Upper lobe of right lung (tissue), 1 donor: ENCODE results near the gene DEPP1. TPM values are rescaled to one million over a fixed set of nuclear protein-coding genes. Genes with fewer than 3 reads are reported as not detected.

Source experiments
- ATAC-seq: fragments of 200-7000 bp; cut with Tn5 transposase; one replicate; pipeline ENCODE4 v1.9.1; 2020; ENCODE audit warnings: mild to moderate bottlenecking, moderate library complexity
- DNase-seq: peaks from one replicate; pipeline ENCODE4 v3.0.0-alpha.2; 2020
- H3K27ac ChIP-seq: fragments of 200-600 bp; one replicate; pipeline ENCODE4 v1.8.0; 2022
- H3K27me3 ChIP-seq: fragments of 200-600 bp; one replicate; pipeline ENCODE4 v1.8.0; 2022; ENCODE audit warnings: mild to moderate bottlenecking
- H3K36me3 ChIP-seq: fragments of 200-600 bp; one replicate; pipeline ENCODE4 v1.8.0; 2022
- H3K4me1 ChIP-seq: fragments of 200-600 bp; one replicate; pipeline ENCODE4 v1.8.0; 2022
- H3K4me3 ChIP-seq: fragments of 200-600 bp; one replicate; pipeline ENCODE4 v1.8.0; 2022; ENCODE audit warnings: mild to moderate bottlenecking
- H3K9me3 ChIP-seq: fragments of 200-600 bp; one replicate; pipeline ENCODE4 v1.8.0; 2022
- CTCF ChIP-seq: fragments of 200-600 bp; IDR thresholded peaks from one replicate; pipeline ENCODE4 v1.8.0; 2022; ENCODE audit warnings: antibody characterized with exemption
- intact Hi-C: fragments of 100-400 bp; cut with DNase I; formaldehyde crosslinking; loops from one replicate; pipeline ENCODE4 v1.11.0; 2022
- total RNA-seq: library from RNA; stranded (reverse); fragmentation: NEBNext Ultra II Directional; extraction: Animal tissue kit (Norgen Biotek cat#: 25700); gene quantifications from one replicate; pipeline ENCODE4 v1.2.1, GENCODE V29; 2021
- donor health status: DM: no; HTN: yes; CAD: no; lungs with severe emphysema.

Gene DEPP1
- total RNA-seq, 1 donor from 2014 or later: 160 TPM

- TF ChIP-seq CTCF: no peak
- intact Hi-C loops: no loop called here
- Histone ChIP-seq H3K36me3 (no peaks in the 10 kb centered on the region), H3K9me3 (no peaks in the 10 kb centered on the region), H3K4me1 (peaks cover 9% of the 10 kb centered on the region), H3K27ac (no peak overlapping the region), H3K4me3 (no peak overlapping the region), H3K27me3 (no peaks in the 10 kb centered on the region)
- no peak for ATAC-seq
- DNase-seq: no peak
Observed at GRCh38 chr10:44944354-44944753, 34.3 kb downstream of the DEPP1 start.

GRCh38 chr10:44939691-44940401 is 38.8 kb downstream of the DEPP1 start:
- TF ChIP-seq CTCF: no peak
- Histone ChIP-seq H3K27me3 (no peaks in the 10 kb centered on the region), H3K4me3 (no peak overlapping the region), H3K36me3 (no peaks in the 10 kb centered on the region), H3K9me3 (no peaks in the 10 kb centered on the region), H3K4me1 (peaks cover 13% of the 10 kb centered on the region), H3K27ac (no peak overlapping the region)
- ATAC-seq (peak; percentile 59), DNase-seq (no peak)
- intact Hi-C loops: no loop called here

- Histone ChIP-seq H3K27ac (no peak overlapping the region), H3K4me1 (peaks cover 13% of the 10 kb centered on the region), H3K36me3 (no peaks in the 10 kb centered on the region), H3K9me3 (no peaks in the 10 kb centered on the region), H3K27me3 (no peaks in the 10 kb centered on the region), H3K4me3 (no peak overlapping the region)
- DNase-seq (no peak), ATAC-seq (no peak)
- intact Hi-C loops: no loop called here
- no peak for TF ChIP-seq CTCF
Observed at GRCh38 chr10:44938956-44939355, 39.7 kb downstream of the DEPP1 start.

- intact Hi-C loops: no loop called here
- DNase-seq (no peak), ATAC-seq (peak; percentile 3)
- H3K36me3 ChIP-seq: no peaks in the 10 kb centered on the region
- no peak overlapping the region for H3K27ac ChIP-seq
- no peaks in the 10 kb centered on the region for H3K9me3 ChIP-seq
- H3K27me3 ChIP-seq: no peaks in the 10 kb centered on the region
- H3K4me3 ChIP-seq: no peak overlapping the region
- peaks cover 13% of the 10 kb centered on the region for H3K4me1 ChIP-seq
- no peak for TF ChIP-seq CTCF
Observed at GRCh38 chr10:44937196-44938005, 41.2 kb downstream of the DEPP1 start.

GRCh38 chr10:44936314-44936975 is 42.2 kb downstream of the DEPP1 start:
- no peak for DNase-seq
- Histone ChIP-seq H3K36me3 (no peaks in the 10 kb centered on the region), H3K27ac (no peak overlapping the region), H3K4me1 (peaks cover 13% of the 10 kb centered on the region), H3K4me3 (no peak overlapping the region), H3K9me3 (no peaks in the 10 kb centered on the region), H3K27me3 (no peaks in the 10 kb centered on the region)
- ATAC-seq: no peak
- no peak for TF ChIP-seq CTCF
- intact Hi-C loops: no loop called here
